Parathyroid adenoma (tissue), 2 donors: ENCODE measurements around the gene PRELP.

ENCODE experiments used
- H2AFZ ChIP-seq: fragments of 300-600 bp; sonication (generic); one replicate; pipeline ENCODE4 v1.7.0; 2017; ENCODE audit warnings: antibody characterized with exemption, mild to moderate bottlenecking
- H3K27ac ChIP-seq: fragments of 300-600 bp; sonication (generic); one replicate; pipeline ENCODE4 v1.7.0; 2017
- H3K27me3 ChIP-seq: fragments of 300-600 bp; sonication (generic); one replicate; pipeline ENCODE4 v1.7.0; 2017; ENCODE audit warnings: low read length; ENCODE audit not compliant: control insufficient read depth, insufficient read depth
- H3K36me3 ChIP-seq: fragments of 300-600 bp; sonication (generic); one replicate; pipeline ENCODE4 v1.7.0; 2017; ENCODE audit warnings: low read length; ENCODE audit not compliant: control insufficient read depth, insufficient read depth
- H3K4me1 ChIP-seq: fragments of 300-600 bp; sonication (generic); one replicate; pipeline ENCODE4 v1.7.0; 2017; ENCODE audit warnings: control low read depth
- H3K4me2 ChIP-seq: fragments of 300-600 bp; sonication (generic); one replicate; pipeline ENCODE4 v1.7.0; 2017; ENCODE audit warnings: low read length
- H3K4me3 ChIP-seq: fragments of 300-600 bp; sonication (generic); one replicate; pipeline ENCODE4 v1.7.0; 2017; ENCODE audit warnings: low read depth, low read length
- H3K79me2 ChIP-seq: fragments of 300-600 bp; sonication (generic); one replicate; pipeline ENCODE4 v1.7.0; 2017; ENCODE audit warnings: control low read depth
- H3K9ac ChIP-seq: fragments of 300-600 bp; sonication (generic); one replicate; pipeline ENCODE4 v1.7.0; 2017; ENCODE audit warnings: mild to moderate bottlenecking
- H3K9me3 ChIP-seq: fragments of 300-600 bp; sonication (generic); one replicate; pipeline ENCODE4 v1.7.0; 2017; ENCODE audit warnings: low read length; ENCODE audit not compliant: control insufficient read depth
- TF ChIP-seq, protein P1 (sequence below): fragments of 300-600 bp; sonication (generic); IDR thresholded peaks from one replicate; pipeline ENCODE4 v1.7.0; 2017; ENCODE audit warnings: antibody characterized with exemption, mild to moderate bottlenecking
- donor health status: primary hyperparathyroidism.

The PRELP gene

DNA sequence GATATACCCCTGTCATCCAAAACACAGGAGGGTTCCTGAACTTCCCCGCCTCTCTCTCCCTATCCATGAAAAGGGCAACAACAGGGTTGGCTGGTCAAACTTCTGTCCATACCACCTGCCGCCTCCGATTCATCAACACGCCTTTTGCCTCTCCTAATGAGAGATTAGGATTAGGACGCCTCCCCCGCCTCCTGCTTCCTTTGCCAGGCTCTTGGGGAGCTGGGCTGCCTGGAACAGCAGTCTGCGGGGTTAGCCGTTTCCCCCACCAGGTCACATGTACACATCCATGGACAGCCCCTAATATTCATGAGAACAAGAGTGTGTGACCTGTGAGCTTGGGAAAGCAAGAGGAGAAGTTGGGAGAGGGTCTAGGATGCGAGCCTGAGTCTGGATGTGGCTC lies 16.1 kb downstream of the PRELP start:
- Histone ChIP-seq H3K4me1 (no peaks in the 10 kb centered on the region), H3K4me3 (no peak overlapping the region), H3K9ac (no peak overlapping the region), H3K36me3 (no peaks in the 10 kb centered on the region), H3K27me3 (no peaks in the 10 kb centered on the region), H3K79me2 (no peaks in the 10 kb centered on the region), H3K9me3 (no peaks in the 10 kb centered on the region), H2AFZ (no peak overlapping the region), H3K27ac (no peak overlapping the region), H3K4me2 (no peak overlapping the region)
- TF ChIP-seq, protein P1, sequence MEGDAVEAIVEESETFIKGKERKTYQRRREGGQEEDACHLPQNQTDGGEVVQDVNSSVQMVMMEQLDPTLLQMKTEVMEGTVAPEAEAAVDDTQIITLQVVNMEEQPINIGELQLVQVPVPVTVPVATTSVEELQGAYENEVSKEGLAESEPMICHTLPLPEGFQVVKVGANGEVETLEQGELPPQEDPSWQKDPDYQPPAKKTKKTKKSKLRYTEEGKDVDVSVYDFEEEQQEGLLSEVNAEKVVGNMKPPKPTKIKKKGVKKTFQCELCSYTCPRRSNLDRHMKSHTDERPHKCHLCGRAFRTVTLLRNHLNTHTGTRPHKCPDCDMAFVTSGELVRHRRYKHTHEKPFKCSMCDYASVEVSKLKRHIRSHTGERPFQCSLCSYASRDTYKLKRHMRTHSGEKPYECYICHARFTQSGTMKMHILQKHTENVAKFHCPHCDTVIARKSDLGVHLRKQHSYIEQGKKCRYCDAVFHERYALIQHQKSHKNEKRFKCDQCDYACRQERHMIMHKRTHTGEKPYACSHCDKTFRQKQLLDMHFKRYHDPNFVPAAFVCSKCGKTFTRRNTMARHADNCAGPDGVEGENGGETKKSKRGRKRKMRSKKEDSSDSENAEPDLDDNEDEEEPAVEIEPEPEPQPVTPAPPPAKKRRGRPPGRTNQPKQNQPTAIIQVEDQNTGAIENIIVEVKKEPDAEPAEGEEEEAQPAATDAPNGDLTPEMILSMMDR, result no peak

DNA sequence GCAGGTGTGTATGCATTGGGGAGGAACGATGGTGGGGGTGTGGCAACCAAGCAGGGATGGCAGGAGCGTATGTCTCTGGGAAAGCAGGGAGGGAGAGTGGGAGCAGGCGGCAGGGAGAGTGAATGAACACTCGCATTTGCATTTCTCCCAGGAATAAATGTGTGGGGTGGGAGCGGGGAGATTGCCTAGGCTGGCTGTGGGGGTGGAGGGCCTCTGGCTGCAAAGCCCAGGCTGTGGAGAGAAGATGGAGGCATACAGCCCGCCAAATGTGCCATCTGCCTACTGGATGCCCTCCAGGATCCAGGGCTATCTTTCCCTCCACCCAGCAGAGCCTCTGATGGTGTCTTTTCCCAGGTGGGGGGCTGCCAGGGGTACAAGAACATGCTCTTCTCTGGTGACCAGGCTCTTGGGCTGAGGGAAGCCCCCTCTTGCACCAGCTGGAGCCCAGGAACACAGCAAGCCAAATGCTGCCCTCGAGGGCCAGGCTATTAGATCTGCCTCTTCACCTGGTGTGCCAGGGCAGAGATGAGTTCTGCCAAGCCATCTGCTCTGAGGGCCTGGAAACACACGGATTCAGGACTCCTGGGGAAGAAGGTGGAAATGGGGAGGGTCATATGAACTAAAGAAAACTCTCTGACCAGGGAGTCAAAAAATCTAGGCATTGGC lies 16.6 kb downstream of the PRELP start:
- no peaks in the 10 kb centered on the region for H3K9me3 ChIP-seq
- no peaks in the 10 kb centered on the region for H3K79me2 ChIP-seq
- no peak overlapping the region for H3K4me2 ChIP-seq
- no peak overlapping the region for H3K9ac ChIP-seq
- TF ChIP-seq, protein P1, result no peak
- H3K4me3 ChIP-seq, result no peak overlapping the region
- no peaks in the 10 kb centered on the region for H3K4me1 ChIP-seq
- no peaks in the 10 kb centered on the region for H3K27me3 ChIP-seq
- H2AFZ ChIP-seq, result no peak overlapping the region
- H3K27ac ChIP-seq, result no peak overlapping the region
- no peaks in the 10 kb centered on the region for H3K36me3 ChIP-seq

DNA sequence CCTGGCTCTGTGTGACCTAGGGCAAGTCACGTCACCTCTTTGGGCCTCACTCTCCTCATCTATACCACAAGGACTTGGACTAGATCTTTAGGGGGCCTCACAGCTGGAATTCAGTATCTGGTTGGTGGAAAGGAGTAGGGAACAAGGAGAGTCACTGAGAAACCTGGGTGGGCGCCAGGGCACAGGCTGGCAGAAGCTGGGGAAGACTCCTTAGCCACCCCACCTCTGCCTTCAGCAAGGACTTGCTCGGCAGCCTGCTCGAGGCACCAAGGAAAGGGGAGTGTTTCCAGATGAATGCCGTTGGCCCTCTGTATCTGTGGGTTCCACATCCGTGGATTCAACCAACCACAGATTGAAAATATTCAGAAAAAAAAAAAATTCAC lies 17.1 kb downstream of the PRELP start:
- TF ChIP-seq, protein P1, result no peak
- no peak overlapping the region for H3K27ac ChIP-seq
- no peak overlapping the region for H3K4me3 ChIP-seq
- no peaks in the 10 kb centered on the region for H3K4me1 ChIP-seq
- H2AFZ ChIP-seq, result no peak overlapping the region
- no peaks in the 10 kb centered on the region for H3K36me3 ChIP-seq
- no peaks in the 10 kb centered on the region for H3K79me2 ChIP-seq
- H3K27me3 ChIP-seq, result no peaks in the 10 kb centered on the region
- H3K9me3 ChIP-seq, result no peaks in the 10 kb centered on the region
- H3K9ac ChIP-seq, result no peak overlapping the region
- H3K4me2 ChIP-seq, result no peak overlapping the region

DNA sequence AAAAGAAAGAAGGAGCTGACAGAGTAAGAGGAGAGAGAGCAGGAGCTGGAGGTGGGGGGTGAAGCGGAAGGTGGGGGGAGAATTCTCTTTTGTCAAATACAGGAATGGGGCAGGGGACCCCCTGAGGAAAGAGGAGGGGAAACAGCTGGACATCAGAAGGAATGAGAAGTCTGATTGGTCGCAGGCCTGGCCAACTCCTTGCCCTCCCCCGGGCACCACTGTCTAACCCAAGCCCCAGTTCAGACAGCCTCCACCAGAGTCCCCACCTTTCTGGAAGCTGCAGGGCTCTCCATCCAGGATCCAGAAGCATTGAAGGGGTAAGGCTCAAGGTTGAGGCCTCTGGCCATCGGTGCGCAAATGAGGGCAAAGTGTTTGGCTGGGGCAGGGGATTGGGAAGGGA lies 18.3 kb downstream of the PRELP start, which contains the start of gene OPTC:
Gene OPTC (plus strand): TSS at position 253 of the 400 bp plus-strand sequence. CDS start 1,853 bp downstream, outside the sequence.
- H3K27ac ChIP-seq, result no peak within 1 kb of the TSS
- no peak within 1 kb of the TSS for H3K4me3 ChIP-seq
- H3K9me3 ChIP-seq, result no peaks in the 10 kb centered on the region
- no peak within 1 kb of the TSS for H3K9ac ChIP-seq
- H3K27me3 ChIP-seq, result no peaks in the 10 kb centered on the region
- no peaks in the 10 kb centered on the region for H3K36me3 ChIP-seq
- H2AFZ ChIP-seq, result no peak within 1 kb of the TSS
- TF ChIP-seq, protein P1, result no peak
- no peaks in the 10 kb centered on the region for H3K79me2 ChIP-seq
- H3K4me1 ChIP-seq, result no peaks in the 10 kb centered on the region
- H3K4me2 ChIP-seq, result no peak within 1 kb of the TSS

DNA sequence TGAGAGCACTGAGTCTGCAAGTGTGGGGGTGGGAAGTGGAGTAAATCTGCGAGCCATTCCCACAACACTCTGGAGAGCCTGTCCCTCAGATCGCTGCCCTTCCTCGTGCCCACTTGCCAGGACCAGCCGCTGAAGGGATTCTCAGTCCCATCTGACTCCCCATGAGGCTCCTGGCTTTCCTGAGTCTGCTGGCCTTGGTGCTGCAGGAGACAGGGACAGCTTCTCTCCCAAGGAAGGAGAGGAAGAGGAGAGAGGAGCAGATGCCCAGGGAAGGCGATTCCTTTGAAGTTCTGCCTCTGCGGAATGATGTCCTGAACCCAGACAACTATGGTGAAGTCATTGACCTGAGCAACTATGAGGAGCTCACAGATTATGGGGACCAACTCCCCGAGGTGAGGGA lies 20.2 kb downstream of the PRELP start:
- H3K9ac ChIP-seq, result no peak overlapping the region
- H3K9me3 ChIP-seq, result no peaks in the 10 kb centered on the region
- no peak overlapping the region for H3K4me2 ChIP-seq
- no peaks in the 10 kb centered on the region for H3K36me3 ChIP-seq
- H3K4me1 ChIP-seq, result no peaks in the 10 kb centered on the region
- H3K4me3 ChIP-seq, result no peak overlapping the region
- no peaks in the 10 kb centered on the region for H3K27me3 ChIP-seq
- no peak overlapping the region for H3K27ac ChIP-seq
- H2AFZ ChIP-seq, result no peak overlapping the region
- TF ChIP-seq, protein P1, result no peak
- no peaks in the 10 kb centered on the region for H3K79me2 ChIP-seq
